Measurements from ENCODE around the gene SNX30. TPM values are rescaled to one million over a fixed set of nuclear protein-coding genes. Genes with fewer than 3 reads are reported as not detected.

The SNX30 gene
- total and polyA plus RNA-seq, 2 donors from 2014 or later = 7.9 to 22.9 TPM

GRCh38 chr9:112734892-112735291, 15.7 kb upstream of the SNX30 start:
- TF ChIP-seq, protein P1, sequence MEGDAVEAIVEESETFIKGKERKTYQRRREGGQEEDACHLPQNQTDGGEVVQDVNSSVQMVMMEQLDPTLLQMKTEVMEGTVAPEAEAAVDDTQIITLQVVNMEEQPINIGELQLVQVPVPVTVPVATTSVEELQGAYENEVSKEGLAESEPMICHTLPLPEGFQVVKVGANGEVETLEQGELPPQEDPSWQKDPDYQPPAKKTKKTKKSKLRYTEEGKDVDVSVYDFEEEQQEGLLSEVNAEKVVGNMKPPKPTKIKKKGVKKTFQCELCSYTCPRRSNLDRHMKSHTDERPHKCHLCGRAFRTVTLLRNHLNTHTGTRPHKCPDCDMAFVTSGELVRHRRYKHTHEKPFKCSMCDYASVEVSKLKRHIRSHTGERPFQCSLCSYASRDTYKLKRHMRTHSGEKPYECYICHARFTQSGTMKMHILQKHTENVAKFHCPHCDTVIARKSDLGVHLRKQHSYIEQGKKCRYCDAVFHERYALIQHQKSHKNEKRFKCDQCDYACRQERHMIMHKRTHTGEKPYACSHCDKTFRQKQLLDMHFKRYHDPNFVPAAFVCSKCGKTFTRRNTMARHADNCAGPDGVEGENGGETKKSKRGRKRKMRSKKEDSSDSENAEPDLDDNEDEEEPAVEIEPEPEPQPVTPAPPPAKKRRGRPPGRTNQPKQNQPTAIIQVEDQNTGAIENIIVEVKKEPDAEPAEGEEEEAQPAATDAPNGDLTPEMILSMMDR (IDR thresholded peaks at IDR 0.05; ENCODE audit: borderline replicate concordance, extremely low read depth, insufficient read depth) = no peak
- H3K27ac ChIP-seq (ENCODE audit: low read depth in 2 of 2, low read length in 2 of 2) = no peak overlapping the region
- DNase-seq = no peak
- intact Hi-C loops (cut with DNase I) = no loop called here
- no peak overlapping the region for H3K4me3 ChIP-seq (ENCODE audit: low read length in 3 of 3)
- H3K36me3 ChIP-seq (ENCODE audit: control insufficient read depth in 2 of 3, insufficient read depth in 3 of 3, low read length in 3 of 3) = no peaks in the 10 kb centered on the region
- no peak for FAIRE-seq
- H3K27me3 ChIP-seq (ENCODE audit: control insufficient read depth, insufficient read depth, low read length) = no peaks in the 10 kb centered on the region
- no peak overlapping the region for H3K9ac ChIP-seq (ENCODE audit: low read length in 3 of 3)
- H3K4me1 ChIP-seq (ENCODE audit: control insufficient read depth in 2 of 3, insufficient read depth in 2 of 3, low read depth in 1 of 3, low read length in 3 of 3) = peaks cover 0 to 5% (median 3%) of the 10 kb centered on the region in 3 donors
- no peaks in the 10 kb centered on the region for H3K9me3 ChIP-seq (ENCODE audit: control insufficient read depth in 2 of 3, insufficient read depth in 1 of 3, low read length in 3 of 3)

- DNase-seq (no peak), FAIRE-seq (no peak)
- H3K4me3 ChIP-seq (ENCODE audit: low read length in 3 of 3) = no peak overlapping the region
- TF ChIP-seq, protein P1 (IDR thresholded peaks at IDR 0.05; ENCODE audit: borderline replicate concordance, extremely low read depth, insufficient read depth) = peak; percentile 8
- no peak overlapping the region for H3K9ac ChIP-seq (ENCODE audit: low read length in 3 of 3)
- intact Hi-C loops (cut with DNase I) = no loop called here
- H3K27me3 ChIP-seq (ENCODE audit: control insufficient read depth, insufficient read depth, low read length) = no peaks in the 10 kb centered on the region
- H3K9me3 ChIP-seq (ENCODE audit: control insufficient read depth in 2 of 3, insufficient read depth in 1 of 3, low read length in 3 of 3) = no peaks in the 10 kb centered on the region
- no peaks in the 10 kb centered on the region for H3K4me1 ChIP-seq (ENCODE audit: control insufficient read depth in 2 of 3, insufficient read depth in 2 of 3, low read depth in 1 of 3, low read length in 3 of 3)
- H3K27ac ChIP-seq (ENCODE audit: low read depth in 2 of 2, low read length in 2 of 2) = no peak overlapping the region
- H3K36me3 ChIP-seq (ENCODE audit: control insufficient read depth in 2 of 3, insufficient read depth in 3 of 3, low read length in 3 of 3) = no peaks in the 10 kb centered on the region
Measured at GRCh38 chr9:112743216-112743836, 7.2 kb upstream of the SNX30 start.

- Histone ChIP-seq H3K4me1 (ENCODE audit: control insufficient read depth in 2 of 3, insufficient read depth in 2 of 3, low read depth in 1 of 3, low read length in 3 of 3) (no peaks in the 10 kb centered on the region), H3K27ac (ENCODE audit: low read depth in 2 of 2, low read length in 2 of 2) (no peak overlapping the region), H3K27me3 (ENCODE audit: control insufficient read depth, insufficient read depth, low read length) (no peaks in the 10 kb centered on the region), H3K36me3 (ENCODE audit: control insufficient read depth in 2 of 3, insufficient read depth in 3 of 3, low read length in 3 of 3) (no peaks in the 10 kb centered on the region), H3K9ac (ENCODE audit: low read length in 3 of 3) (no peak overlapping the region), H3K4me3 (ENCODE audit: low read length in 3 of 3) (no peak overlapping the region), H3K9me3 (ENCODE audit: control insufficient read depth in 2 of 3, insufficient read depth in 1 of 3, low read length in 3 of 3) (no peaks in the 10 kb centered on the region)
- TF ChIP-seq, protein P1 (IDR thresholded peaks at IDR 0.05; ENCODE audit: borderline replicate concordance, extremely low read depth, insufficient read depth) = no peak
- no peak for FAIRE-seq
- intact Hi-C loops (cut with DNase I) = no loop called here
- DNase-seq = no peak
Measured at GRCh38 chr9:112744177-112744576, 6.4 kb upstream of the SNX30 start.

- Histone ChIP-seq H3K9ac (ENCODE audit: low read length in 3 of 3) (no peak overlapping the region), H3K4me3 (ENCODE audit: low read length in 3 of 3) (no peak overlapping the region), H3K27ac (ENCODE audit: low read depth in 2 of 2, low read length in 2 of 2) (no peak overlapping the region), H3K4me1 (ENCODE audit: control insufficient read depth in 2 of 3, insufficient read depth in 2 of 3, low read depth in 1 of 3, low read length in 3 of 3) (peaks cover 0 to 11% (median 4%) of the 10 kb centered on the region in 3 donors), H3K36me3 (ENCODE audit: control insufficient read depth in 2 of 3, insufficient read depth in 3 of 3, low read length in 3 of 3) (no peaks in the 10 kb centered on the region), H3K9me3 (ENCODE audit: control insufficient read depth in 2 of 3, insufficient read depth in 1 of 3, low read length in 3 of 3) (no peaks in the 10 kb centered on the region), H3K27me3 (ENCODE audit: control insufficient read depth, insufficient read depth, low read length) (no peaks in the 10 kb centered on the region)
- intact Hi-C loops (cut with DNase I) = no loop called here
- DNase-seq (no peak), FAIRE-seq (no peak)
- TF ChIP-seq, protein P1 (IDR thresholded peaks at IDR 0.05; ENCODE audit: borderline replicate concordance, extremely low read depth, insufficient read depth) = no peak
Measured at GRCh38 chr9:112747094-112747493, 3.5 kb upstream of the SNX30 start.
